OCI-LY1 (cell line): ENCODE results near the gene UPF1.

Source experiments
- H2AFZ ChIP-seq: fragments of 200-600 bp; sonication (generic), shearing (Covaris generic); 2 replicates; pipeline ENCODE4 v1.6.0; 2014; ENCODE audit warnings: antibody characterized with exemption, mild to moderate bottlenecking, low read length
- H3F3A ChIP-seq: fragments of 200-600 bp; sonication (generic), shearing (Covaris generic); 2 replicates; pipeline ENCODE4 v1.6.0; 2014; ENCODE audit warnings: mild to moderate bottlenecking, antibody characterized with exemption, low read length, moderate library complexity; ENCODE audit not compliant: insufficient read depth
- H3K27ac ChIP-seq: fragments of 200-600 bp; sonication (generic); 2 replicates; pipeline ENCODE4 v1.5.1; 2014; ENCODE audit warnings: low read length, mixed run types, mild to moderate bottlenecking, low read depth; ENCODE audit not compliant: poor library complexity, severe bottlenecking
- H3K27me3 ChIP-seq: fragments of 200-600 bp; sonication (generic); 2 replicates; pipeline ENCODE4 v1.6.0; 2014; ENCODE audit warnings: antibody characterized with exemption, mild to moderate bottlenecking, low read length, moderate library complexity; ENCODE audit not compliant: insufficient read depth
- H3K36me3 ChIP-seq: fragments of 200-600 bp; sonication (generic); 2 replicates; pipeline ENCODE4 v1.6.1; 2014; ENCODE audit warnings: mild to moderate bottlenecking, antibody characterized with exemption, low read length, moderate library complexity, mixed read lengths; ENCODE audit not compliant: insufficient read depth
- H3K4me1 ChIP-seq: fragments of 200-600 bp; sonication (generic); 2 replicates; pipeline ENCODE4 v1.5.1; 2014; ENCODE audit warnings: mild to moderate bottlenecking, low read length, moderate library complexity; ENCODE audit not compliant: insufficient read depth, severe bottlenecking
- H3K4me2 ChIP-seq: fragments of 200-600 bp; sonication (generic), shearing (Covaris generic); 2 replicates; pipeline ENCODE4 v1.6.1; 2014; ENCODE audit warnings: low read length
- H3K4me3 ChIP-seq: fragments of 200-600 bp; sonication (generic); 2 replicates; pipeline ENCODE4 v1.5.1; 2014; ENCODE audit warnings: low read length, low read depth, mild to moderate bottlenecking, mixed read lengths; ENCODE audit not compliant: poor library complexity, severe bottlenecking
- H3K79me2 ChIP-seq: fragments of 200-600 bp; shearing (Covaris generic); 2 replicates; pipeline ENCODE4 v1.6.1; 2016; ENCODE audit warnings: mixed run types, low read length, mixed read lengths; ENCODE audit not compliant: insufficient read depth
- H3K9ac ChIP-seq: fragments of 200-600 bp; sonication (generic), shearing (Covaris generic); 2 replicates; pipeline ENCODE4 v1.6.1; 2014; ENCODE audit warnings: mild to moderate bottlenecking, low read length, mixed read lengths
- H3K9me2 ChIP-seq: fragments of 200-600 bp; sonication (generic), shearing (Covaris generic); 2 replicates; pipeline ENCODE4 v1.6.1; 2014; ENCODE audit warnings: low read depth, mild to moderate bottlenecking, low read length, mixed read lengths
- H3K9me3 ChIP-seq: fragments of 200-600 bp; shearing (Covaris generic); 2 replicates; pipeline ENCODE4 v1.6.1; 2014; ENCODE audit warnings: low read length, mixed read lengths
- H4K20me1 ChIP-seq: fragments of 200-600 bp; sonication (generic), shearing (Covaris generic); 2 replicates; pipeline ENCODE4 v1.6.0; 2016; ENCODE audit warnings: mild to moderate bottlenecking, low read length; ENCODE audit not compliant: insufficient read depth
- CTCF ChIP-seq: fragments of 200-600 bp; sonication (generic), shearing (Covaris generic); IDR thresholded peaks from 2 replicates; pipeline ENCODE4 v1.5.1; 2017; ENCODE audit warnings: mild to moderate bottlenecking, antibody characterized with exemption, low read length, moderate library complexity, mixed read lengths
- EZH2 ChIP-seq: fragments of 200-600 bp; sonication (generic), shearing (Covaris generic); IDR thresholded peaks from 2 replicates; pipeline ENCODE4 v1.8.0; 2017; ENCODE audit warnings: borderline replicate concordance, mixed run types, mild to moderate bottlenecking, antibody characterized with exemption, low read length, moderate library complexity, mixed read lengths

UPF1 gene

GRCh38 chr19:18833849-18834643 is 2.3 kb downstream of the UPF1 start:
- Histone ChIP-seq H3K4me1 (peaks cover 38% of the 10 kb centered on the region), H4K20me1 (peaks cover 4% of the 10 kb centered on the region; the same call in 1 of the 2 replicates), H3K9me3 (no peaks in the 10 kb centered on the region), H3K9ac (peak overlapping the region; percentile 86), H3K4me3 (peak overlapping the region; percentile 88), H3K9me2 (no peaks in the 10 kb centered on the region), H3K36me3 (peaks cover 63% of the 10 kb centered on the region), H3K4me2 (peak overlapping the region; percentile 100), H3F3A (no peaks in the 10 kb centered on the region), H3K79me2 (peaks cover 66% of the 10 kb centered on the region), H3K27me3 (no peaks in the 10 kb centered on the region), H3K27ac (no peak overlapping the region), H2AFZ (no peak overlapping the region)
- TF ChIP-seq CTCF = no peak
- TF ChIP-seq EZH2 = no peak

GRCh38 chr19:18834644-18834984 is 2.9 kb downstream of the UPF1 start:
- peaks cover 69% of the 10 kb centered on the region for H3K79me2 ChIP-seq
- H3K9ac ChIP-seq = peak overlapping the region; percentile 86; the same call in 1 of the 2 replicates
- H3K36me3 ChIP-seq = peaks cover 68% of the 10 kb centered on the region
- peaks cover 43% of the 10 kb centered on the region for H3K4me1 ChIP-seq
- no peaks in the 10 kb centered on the region for H3F3A ChIP-seq
- H3K27ac ChIP-seq = no peak overlapping the region
- peak overlapping the region; percentile 88 for H3K4me3 ChIP-seq
- H3K4me2 ChIP-seq = peak overlapping the region; percentile 100
- TF ChIP-seq CTCF (no peak), EZH2 (no peak)
- no peaks in the 10 kb centered on the region for H3K9me3 ChIP-seq
- no peak overlapping the region for H2AFZ ChIP-seq
- H4K20me1 ChIP-seq = peaks cover 4% of the 10 kb centered on the region; the same call in 1 of the 2 replicates
- no peaks in the 10 kb centered on the region for H3K9me2 ChIP-seq
- H3K27me3 ChIP-seq = no peaks in the 10 kb centered on the region

- Histone ChIP-seq H3K27me3 (no peaks in the 10 kb centered on the region), H3K4me1 (peaks cover 76% of the 10 kb centered on the region), H3K9me2 (no peaks in the 10 kb centered on the region), H3K9me3 (no peaks in the 10 kb centered on the region), H3K4me2 (peak overlapping the region; percentile 49; the same call in 1 of the 2 replicates), H3F3A (no peaks in the 10 kb centered on the region), H3K4me3 (peak overlapping the region; percentile 32), H3K36me3 (peaks cover 47% of the 10 kb centered on the region), H3K9ac (peak overlapping the region; percentile 17; the same call in 1 of the 2 replicates), H3K27ac (no peak overlapping the region), H2AFZ (no peak overlapping the region), H4K20me1 (no peaks in the 10 kb centered on the region), H3K79me2 (peaks cover 96% of the 10 kb centered on the region)
- TF ChIP-seq EZH2 = no peak
- no peak for TF ChIP-seq CTCF
Observed at GRCh38 chr19:18839465-18840287, 7.9 kb downstream of the UPF1 start.
